Activated naive CD4-positive, alpha-beta T cell (primary cell): Measurements from ENCODE around the gene ZMYND8.
"Not testable (repeated sequence)": the region's sequence is repeated elsewhere in the genome, so short reads cannot be mapped to it uniquely, and the experiment has no call there.

ENCODE experiments used
- DNase-seq, 4 experiments: peaks; one replicate each; lab custom pipeline; 2025; lab: John Stamatoyannopoulos, UW

ZMYND8 gene

DNA sequence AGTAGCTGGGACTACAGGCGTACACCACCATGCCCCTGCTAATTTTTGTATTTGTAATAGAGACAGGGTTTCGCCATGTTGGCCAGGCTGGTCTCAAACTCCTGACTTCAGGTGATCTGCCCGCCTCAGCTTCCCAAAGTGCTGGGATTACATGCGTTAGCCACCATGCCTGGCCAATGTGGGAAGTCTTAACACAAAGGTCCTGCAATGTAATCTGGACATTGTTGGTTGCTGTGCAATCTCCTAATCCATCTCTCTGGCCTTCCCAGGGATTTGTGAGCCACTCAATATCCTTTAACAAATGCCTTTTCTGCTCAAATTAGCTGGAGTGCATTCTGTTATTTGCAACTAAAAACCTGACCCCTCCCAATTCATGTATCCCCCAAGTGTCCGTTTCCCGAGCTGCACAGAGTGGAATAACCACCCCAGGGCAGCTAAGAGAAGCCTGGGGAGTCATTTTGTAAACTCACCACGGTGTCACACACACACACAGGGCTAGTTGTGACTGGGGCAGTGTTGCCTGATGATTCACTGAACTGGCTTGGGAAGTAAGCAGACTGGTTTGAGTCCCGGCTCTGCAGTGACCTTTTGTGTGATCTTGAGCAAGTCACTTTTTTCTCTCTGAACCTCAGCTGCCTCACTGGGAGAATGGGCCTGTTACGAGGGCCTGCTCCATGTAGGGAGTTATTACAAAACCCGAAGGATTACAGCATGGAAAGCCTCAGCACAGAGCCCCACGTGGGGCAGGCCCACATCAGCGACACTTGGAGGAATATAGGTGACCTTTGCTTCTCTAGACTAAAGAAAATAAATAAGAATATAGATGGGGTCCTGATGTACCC lies 152.3 kb downstream of the ZMYND8 start:
- DNase-seq = no peak

DNA sequence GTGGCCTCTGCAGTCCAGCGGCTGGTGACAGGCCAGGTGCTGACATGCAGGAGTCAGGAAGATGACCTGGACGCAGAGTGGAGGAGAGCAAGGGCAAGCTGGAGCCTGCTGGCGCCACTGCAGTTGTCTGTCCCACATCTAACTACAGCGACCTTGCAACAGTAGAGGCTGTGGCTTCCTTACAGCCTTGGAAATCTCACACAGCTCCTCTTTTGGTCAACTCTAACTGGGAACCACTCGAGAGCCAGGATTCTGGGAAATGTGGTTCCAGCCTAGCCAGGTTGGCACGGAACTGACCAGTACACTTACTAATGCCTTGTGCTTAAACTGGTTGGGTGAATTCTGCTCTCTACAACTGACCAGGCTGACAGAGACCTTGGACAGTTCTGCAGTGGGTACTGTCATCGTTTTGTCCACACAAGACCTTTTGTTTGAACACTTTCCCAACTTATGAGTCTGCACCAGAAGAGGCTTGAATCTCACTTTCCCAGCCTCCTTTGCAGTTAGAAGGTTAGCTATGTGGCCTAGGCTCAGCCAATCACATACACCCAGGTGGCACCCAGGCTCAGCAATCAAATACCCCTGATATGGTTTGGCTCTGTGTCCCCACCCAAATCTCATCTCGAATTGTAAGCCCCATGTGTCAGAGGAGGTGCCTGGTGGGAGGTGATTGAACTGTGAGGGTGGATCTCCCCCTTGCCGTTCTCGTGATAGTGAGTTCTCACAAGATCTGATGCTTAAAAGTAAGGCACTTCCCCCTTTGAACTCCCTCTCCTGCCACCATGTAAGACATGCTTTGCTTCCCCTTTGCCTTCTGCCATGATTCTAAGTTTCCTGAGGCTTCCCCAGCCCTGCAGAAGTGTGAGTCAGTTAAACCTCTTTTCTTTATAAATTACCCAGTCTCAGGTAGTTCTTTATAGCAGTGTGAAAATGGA lies 153.5 kb downstream of the ZMYND8 start:
- no peak for DNase-seq

DNA sequence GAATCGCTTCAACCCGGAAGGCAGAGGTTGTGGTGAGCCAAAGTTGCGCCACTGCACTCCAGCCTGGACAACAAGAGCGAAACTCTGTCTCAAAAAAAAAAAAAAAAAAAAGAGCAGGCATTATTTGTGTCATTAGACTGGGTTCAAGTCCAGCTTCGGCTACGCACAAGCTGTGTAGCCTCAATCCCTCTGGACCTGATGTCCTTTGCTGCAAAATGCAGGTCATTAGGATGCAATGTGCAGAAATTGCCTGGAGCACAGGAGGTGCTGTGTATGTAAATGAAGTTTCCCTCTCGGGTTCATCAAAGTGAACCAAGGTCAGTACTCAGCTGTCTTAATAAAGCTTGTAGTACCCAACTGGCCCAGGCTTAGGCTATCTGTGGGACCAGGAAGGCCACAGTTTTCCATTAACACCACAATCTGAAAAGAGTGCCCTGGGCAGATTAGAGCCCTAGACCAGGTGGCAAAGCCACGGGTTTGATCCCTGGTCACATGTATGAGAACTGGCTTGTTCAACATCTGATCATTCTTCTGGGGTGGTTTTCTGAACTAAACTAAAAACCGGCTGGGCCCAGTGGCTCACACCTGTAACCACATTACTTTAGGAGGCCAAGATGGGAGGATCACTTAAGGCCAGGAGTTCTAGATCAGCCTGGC lies 155.3 kb downstream of the ZMYND8 start:
- no peak for DNase-seq

DNA sequence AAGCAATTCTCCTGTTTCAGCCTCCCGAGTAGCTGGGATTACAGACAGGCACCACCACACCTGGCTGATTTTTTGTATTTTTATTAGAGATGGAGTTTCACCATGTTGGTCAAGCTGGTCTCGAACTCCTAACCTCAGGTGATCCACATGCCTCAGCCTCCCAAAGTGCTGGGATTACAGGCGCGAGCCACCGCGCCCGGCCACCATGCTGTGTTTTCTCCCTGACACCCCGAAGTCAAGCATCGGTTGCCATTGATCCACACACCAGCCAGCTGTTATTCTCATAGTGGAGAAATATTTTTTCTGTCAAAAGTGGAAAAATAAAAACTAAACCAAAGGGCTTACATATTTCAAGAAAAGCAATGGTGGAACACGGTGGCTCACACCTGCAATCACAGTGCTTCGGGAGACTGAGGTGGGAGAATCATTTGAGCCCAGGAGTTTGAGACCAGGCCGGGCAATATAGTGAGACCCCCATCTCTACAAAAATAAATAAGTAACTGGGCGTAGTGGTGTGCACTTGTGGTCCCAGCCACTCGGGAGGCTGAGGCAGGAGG lies 157.4 kb downstream of the ZMYND8 start:
- DNase-seq = no peak

DNA sequence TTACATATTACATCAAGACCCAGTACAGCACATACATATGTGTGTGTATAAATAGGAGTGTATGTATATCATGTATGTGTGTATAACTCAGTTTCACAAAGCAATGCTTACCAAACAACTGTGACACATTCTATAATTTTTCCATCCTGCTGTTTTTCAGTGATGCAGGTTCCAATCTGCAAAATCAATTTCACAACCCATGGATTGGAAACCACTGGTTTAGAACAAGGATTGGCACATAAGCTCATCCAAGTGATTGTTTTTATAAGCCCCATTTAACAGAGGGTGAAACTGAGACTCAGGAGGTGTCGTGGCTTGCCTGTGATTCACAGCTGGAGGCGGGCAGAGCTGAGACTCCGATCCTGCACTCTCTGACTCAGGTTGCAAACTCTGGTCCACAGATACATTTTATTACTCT lies 158.2 kb downstream of the ZMYND8 start:
- DNase-seq = no peak

DNA sequence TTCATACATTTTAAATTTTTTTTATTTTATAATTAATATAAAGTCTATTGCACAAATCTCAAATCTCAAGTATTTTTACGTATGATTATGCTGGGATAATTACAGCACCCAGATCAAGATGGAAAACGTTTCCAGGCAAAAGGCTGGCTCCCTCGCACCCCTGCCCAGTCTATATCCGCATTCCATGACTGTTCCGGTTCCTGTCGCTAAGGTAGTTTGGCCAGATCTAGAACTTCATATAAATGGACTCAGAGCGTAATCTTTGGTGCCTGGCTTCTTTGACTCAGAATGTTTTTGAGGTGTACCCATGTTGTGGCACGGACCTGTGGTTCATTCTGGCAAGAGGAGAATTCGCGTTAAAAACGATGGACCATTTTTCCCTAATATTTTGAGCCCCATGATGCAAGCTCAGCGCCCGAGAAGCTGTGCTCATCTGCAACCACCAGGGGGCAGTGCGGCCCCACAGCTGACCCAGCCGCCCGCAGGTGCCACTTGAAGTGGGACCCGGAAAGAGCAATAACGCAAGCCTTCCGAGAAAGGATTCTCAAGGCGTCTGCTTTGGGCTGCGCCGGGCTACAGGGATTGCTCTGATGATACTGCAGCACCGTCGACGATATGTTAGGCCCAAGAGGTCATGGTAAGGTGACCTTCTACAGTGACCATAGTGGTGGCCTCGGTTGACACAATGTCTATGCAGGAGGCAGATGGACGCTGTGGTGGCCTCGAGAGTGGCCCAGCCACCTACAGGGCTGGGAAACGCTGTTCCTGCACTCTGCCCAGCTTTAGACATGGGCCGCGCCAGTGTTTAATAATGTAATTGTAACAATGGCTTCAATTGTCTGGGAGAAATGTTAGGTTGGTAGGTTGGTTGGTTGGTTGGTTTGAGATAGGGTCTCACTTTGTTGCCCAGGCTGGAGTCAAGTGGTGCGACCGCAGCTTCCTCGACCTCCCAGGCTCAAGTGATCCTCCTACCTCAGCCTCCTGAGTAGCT lies 160.1 kb downstream of the ZMYND8 start:
- peak; percentile 42 to 67 (median 50) for DNase-seq

DNA sequence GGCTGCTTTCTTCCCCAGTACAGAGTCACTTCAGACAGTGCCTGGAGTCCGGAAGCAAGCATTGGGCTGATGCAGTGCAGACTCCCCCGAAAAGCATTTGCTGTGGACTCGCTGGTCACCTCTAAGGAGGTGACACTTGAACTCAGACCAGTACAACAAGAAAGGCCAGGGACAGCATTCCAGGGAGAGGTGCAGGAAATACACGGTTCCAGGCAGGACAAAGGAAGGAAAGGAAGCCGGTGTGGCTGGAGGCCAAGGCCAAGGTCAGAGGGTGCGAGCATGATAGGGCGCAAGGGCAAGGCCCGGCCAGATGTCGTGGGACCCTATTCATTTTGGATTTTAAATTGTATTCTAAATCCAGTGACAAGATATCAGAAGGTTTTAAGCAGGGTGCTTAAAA lies 160.9 kb downstream of the ZMYND8 start:
- DNase-seq = no peak

DNA sequence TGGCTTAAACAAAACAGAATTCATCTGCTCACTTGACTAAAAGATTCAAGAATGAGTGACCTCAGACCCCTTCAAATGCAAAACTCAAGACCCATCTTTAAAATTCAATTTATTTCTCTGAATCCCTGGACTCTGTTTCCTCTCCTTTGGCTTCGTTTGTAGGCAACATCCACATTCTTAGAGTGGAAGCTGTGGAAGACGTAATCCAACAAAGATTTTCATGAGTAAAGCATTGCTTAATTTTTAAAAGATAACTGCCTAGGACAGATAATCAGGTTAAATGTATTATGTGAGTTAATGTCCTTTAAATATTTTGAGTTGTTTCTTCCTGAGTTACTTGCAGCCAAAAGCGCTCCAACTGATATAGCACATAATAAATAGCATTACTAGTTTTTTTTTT lies 164.5 kb downstream of the ZMYND8 start:
- no peak for DNase-seq

DNA sequence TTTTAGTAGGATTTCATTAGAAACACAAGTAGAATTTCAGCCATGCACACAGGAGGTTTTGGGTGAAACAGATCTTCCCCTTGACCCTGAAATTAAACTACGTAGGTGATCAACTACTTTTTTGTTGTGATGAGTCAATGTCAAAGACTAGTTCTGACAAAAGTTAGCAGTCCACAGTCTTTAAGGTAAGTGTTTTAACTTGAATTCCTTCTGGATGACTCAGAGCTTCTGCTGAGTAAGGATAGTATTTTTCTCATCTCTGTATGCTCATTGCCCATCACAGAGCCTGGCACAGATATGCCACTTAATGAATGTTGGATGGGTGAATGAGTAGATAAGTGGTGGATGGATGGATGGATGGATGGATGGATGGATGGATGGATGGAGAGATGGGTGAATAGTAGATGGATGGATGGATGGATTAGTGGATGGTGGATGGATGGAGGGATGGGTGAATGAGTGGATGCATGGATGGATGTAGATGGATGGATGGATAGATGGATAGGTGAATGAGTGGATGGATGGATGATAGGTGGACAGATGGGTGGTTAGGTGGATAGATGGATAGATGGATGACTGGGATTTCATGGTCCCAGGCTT lies 165.3 kb downstream of the ZMYND8 start:
- DNase-seq = no peak

DNA sequence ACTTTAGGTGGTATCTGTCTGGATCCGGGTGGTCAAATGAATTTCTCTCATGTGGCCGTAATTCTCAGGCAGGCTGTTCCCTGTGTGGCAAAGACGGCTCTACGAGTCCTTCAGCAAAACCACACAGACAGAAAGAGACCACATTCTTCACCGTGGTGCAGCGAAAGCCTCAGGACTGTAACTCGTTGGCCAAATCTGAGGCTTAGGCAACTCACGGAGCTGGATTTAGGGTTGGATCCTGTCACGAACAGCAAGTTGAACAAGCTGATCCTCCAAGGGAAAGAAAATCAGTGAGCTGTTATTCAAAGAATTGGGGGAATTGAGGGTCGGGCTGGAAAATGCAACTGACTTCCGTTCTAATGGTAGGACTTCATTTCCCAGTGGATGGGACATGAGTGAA lies 167.4 kb downstream of the ZMYND8 start:
- no peak for DNase-seq

DNA sequence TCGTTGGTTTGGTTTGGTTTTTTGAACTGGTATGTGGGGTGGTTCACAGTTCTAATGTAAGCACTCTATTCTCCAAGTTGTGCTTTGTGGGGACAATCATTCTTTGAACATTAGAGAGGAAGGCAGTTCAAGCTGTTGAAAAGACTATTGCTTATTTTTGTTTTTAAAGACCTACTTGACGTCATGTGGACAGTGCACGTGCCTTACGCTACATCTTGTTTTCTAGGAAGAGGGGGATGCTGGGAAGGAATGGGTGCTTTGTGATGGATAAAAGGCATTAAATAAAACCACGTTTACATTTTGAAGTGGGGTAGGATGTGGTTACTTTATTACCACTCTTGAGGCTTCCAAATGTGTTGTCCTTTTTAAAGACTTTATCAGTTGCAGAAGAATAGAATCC lies 168.0 kb downstream of the ZMYND8 start:
- no peak for DNase-seq

DNA sequence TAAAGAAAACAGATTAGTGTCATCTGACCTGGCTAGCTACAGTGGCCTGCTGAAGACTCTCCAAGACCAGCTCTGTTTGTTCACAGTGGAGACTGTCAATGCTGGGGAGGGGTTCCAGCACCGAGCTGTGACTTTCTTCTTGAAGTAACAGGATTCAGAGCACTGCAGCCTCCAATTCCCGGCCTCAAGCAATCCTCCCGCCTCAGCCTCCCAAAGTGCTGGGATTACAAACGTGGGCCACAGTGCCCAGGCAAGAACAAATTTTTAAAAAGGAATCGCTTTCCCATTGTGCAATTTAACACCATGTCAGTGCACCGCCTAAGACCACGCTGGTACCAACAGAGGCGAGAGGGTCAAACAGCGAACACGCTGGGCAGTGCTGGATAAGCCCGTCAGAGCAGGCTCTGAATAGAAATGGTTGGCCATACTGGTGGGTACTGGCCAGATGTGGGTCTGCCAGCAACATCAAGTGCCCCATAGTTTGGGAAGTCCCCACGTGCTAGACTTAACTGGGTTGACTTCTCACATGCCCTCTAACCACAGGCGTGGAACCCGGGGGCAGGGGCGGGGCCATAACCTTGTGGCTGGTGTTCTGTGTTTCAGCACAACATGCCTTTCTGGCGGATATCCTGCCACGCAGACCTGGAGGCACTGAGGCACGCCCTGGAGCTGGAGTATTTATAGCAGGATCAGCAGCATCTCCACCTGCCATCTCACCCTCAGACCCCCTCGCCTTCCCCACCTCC lies 168.9 kb downstream of the ZMYND8 start:
- peak in 2 of 4 experiments; percentile 1 to 10 for DNase-seq

DNA sequence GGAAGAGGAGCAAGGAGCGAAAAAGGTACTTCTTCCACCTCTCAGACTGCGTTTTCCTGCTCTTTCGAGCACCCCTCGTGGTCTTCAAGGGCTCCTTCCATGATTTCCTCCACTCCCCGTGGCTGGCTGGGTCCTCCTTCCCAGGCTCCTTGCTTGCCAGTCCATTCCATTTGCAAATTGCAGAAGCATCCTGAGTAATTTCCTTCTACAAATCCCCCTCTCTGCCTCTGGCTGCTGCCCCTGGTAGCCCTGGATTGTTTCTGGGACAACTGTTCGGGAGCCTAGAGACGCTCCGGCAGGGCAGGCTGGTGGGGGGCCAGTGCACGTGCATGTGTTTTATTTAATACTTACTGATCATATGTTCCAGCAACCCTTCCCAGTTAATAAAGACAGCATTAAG lies 173.1 kb downstream of the ZMYND8 start:
- no peak for DNase-seq

DNA sequence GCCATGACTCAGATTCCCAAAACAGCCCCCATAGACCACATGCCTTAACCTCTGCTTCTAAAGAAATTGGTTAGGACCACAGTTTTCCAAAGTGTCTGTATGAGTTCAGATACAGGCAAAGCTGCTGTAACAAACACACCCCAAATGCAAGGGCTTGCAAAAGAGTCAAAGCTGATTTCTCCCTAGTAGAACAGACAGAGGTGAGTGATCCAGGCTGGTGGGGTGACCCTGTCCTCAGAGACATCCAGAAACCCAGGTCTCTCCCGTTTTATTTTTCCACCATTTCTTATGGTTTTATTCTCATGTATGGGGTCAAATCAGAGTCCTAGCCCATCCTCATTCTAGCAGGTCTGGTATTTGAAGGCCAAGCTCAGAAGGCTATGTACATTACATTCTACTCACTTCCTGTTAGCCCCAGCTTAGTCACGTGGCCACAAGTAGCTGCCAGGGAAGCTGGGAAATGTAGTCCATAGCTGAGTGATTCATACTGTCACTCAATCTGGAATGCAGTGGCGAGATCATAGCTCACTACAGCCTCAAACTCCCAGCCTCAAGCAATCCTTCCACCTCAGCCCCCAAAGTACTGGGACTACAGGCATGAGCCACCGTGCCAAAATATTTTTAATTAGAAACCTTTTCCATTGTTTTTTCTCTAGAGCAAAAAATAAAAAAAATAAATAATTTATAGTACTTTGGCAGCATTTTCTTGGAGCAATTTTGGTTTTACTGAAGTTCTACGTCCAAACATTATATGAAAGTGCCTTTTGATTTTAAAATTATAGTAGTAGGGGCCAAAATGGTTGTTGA lies 175.2 kb downstream of the ZMYND8 start:
- DNase-seq = no peak

DNA sequence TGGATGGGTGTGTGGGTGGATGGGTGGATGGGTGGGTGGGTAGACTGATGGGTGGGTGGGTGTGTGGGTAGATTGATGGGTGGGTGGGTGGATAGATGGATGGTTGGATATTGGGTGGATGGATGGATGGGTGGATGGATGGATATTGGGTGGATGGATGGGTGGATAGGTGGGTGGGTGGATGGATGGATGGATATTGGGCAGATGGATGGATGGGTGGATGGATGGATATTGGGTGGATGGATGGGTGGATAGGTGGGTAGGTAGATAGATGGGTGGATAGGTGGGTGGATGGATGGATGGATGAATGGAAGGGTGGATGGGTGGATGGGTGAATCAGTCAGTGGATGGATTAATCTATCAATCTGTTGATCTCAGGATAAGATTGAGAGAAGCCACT lies 177.2 kb downstream of the ZMYND8 start:
- DNase-seq = no peak

DNA sequence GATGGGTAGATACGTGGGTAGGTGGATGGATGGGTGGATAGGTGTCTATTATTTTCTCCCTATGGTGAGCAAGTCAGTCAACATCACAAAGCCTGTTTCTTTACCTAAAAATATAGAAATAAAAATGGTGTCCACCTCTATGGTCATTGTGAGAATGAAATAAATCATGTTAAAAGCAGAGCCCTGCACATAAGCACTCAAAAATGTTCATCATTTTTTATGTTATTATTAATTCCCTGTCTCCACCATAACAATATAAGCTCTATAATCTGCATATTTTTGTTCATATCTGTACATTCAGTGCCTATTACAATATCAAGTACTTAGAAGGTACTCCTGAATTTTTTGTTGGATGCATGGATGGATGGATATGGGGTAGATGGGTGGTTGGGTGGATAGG lies 177.6 kb downstream of the ZMYND8 start:
- DNase-seq = no peak

DNA sequence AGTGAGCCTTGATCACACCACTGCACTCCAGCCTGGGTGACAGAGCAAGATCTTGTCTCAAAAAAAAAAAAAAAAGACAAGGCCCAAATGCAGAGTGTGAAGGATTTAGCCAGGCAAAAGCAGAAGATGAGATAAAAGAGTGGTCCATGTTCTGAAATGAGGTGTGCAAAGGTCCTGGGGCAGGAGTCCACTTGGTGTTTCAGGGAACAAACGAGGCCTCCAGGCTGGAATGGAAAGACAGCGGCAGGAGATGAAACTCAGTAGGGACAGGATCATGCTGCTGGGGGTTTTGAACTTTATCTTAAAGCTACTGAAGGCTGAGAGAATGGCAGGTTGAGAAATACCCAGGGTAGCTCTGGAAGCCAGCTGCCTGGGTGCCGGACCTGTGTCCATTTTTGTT lies 178.2 kb downstream of the ZMYND8 start:
- no peak for DNase-seq

DNA sequence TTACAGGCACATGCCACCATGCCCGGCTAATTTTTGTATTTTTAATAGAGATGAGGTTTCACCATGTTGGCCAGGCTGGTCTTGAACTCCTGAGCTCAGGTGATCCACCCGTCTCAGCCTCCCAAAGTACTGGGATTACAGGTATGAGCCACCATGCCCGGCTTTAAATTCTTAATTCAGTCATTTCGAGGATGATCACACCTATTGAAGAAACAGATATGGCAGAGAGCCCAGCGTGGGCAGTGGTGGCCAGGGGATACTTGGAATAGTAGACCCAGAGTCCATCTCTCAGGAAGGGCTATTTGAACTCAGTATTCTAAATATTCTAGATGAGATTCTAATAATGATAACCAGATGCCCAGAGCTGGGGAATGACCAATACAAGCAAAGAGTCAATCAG lies 180.3 kb downstream of the ZMYND8 start:
- DNase-seq = not testable (repeated sequence)

DNA sequence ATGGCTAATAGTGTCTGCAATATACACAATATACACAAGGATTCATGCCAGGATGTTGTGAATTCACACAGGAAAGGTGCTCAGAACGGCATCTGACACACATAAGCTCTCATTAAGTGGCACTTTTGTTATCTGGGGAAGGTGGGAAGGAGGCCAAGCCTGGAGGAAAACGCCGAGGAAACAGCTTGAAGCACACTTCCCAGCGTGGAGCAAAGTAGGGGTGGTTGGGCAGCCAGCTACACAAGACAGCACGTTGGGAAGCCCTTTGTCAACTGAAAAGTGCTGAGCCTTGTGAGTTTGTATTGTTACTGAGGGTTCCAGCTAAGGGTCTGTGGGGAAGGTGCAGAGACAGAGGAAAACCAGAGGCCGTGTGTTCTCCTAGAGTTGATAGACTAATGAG lies 181.0 kb downstream of the ZMYND8 start:
- DNase-seq = no peak
